Measurements from ENCODE around the gene GALNT13.

Gene GALNT13

DNA sequence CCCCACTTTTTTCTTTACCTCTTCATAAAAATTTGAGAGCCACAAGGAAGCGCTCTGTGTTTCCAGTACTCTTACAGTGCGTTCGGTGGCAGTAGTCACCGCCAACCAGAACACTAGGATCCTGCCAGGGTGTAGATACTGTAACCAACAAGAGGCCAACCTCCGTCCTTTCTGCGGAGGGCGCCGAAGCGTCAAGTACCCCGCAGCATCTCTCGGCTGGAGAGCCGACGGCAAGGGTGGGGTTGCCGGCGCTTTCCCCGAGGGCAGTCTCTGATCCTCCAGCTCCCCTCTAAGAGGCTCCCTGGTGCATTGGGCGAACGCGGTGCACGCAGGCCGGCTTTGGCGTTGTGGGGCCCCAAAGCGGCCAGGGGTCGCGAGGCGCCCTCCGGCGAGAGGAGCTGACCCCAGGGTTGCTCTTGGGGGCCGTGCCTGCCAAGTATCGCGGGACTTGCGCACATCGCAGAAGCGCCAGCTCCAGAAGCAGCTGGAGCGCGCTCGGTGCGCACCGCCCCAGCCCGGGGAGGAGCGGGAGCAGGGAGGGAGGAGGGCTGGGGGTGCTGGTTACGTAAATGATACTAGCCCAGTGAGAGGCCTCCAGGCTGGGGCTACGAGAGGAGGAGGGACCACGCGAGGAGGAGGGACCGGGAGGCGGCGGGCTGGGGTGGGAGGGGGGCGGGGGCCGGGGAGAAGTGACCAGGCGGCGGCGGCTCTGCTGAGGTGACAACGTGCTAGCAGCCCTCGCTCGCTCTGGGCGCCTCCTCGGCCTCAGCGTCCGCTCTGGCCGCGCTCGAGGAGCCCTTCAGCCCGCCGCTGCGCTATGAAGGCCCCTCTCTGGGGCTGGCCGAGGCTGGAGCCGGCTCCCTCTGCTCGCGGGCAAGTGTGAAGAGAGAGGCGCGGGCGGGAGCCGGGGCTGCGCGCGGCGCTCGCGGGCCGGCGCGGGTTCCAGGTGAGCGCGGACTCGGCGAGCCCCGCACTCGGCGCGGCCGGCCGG lies at the start of gene GALNT13:
GALNT13 (plus strand) TSS at position 692 of the 991 bp plus-strand sequence.
- no peak for DNase-seq

DNA sequence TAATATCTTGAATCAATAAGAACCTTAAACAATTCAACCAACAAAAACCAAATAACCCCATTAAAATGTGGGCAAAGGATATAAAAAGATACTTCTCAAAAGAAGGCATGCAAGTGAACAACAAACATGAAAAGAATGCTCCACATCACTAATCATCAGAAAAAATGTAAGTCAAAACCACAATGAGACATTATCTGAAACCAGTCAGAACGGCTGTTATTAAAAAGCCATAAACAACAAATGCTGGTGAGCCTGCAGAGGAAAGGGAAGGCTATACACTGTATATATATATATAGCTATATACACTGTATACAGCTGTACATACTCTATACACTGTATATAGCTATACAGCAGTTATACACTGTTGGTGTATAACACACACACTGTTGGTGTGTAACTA lies 47.8 kb upstream of the GALNT13 start:
- no peak for DNase-seq

- no peak for DNase-seq
Observed at GRCh38 chr2:153828335-153828734, 43.4 kb upstream of the GALNT13 start.

DNA sequence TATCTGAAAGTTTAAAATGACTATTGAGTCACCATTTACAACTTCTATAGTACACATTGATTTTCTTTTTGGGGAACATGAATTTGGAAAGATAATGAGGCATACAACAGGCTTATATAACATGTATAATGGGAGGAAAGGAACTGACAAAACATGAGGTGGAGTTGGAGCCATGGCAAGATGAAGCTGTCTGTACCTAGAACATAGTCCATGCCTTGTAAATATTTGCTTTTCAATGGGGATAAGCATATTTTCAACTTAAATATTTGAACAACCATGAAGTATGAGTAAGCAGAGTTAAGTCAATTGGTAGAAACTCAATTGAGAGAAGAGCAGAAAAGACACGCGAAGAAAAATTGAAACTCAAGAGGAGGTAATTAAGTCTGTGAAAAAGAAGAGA lies 37.1 kb upstream of the GALNT13 start:
- DNase-seq = no peak

DNA sequence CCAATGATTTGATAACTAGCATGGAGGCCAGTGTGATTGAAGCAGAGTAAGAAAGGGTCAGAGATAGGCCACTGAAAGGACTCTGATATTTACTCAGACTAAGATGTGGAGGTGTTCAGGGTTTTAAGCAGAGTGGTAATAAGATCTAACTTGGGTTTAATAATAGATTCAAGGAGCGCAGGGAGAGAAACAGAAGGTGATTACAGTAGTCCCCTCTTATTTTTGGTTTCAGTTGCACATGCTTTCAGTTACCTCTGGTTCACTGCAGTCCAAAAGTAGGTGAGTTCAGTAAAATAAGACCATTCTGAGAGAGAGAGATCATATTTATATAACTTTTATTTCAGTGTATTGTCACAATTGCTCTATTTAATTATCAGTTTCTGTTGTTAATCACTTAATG lies 13.5 kb upstream of the GALNT13 start:
- no peak for DNase-seq

- DNase-seq = no peak
Observed at GRCh38 chr2:153864022-153864421, 7.7 kb upstream of the GALNT13 start.

DNA sequence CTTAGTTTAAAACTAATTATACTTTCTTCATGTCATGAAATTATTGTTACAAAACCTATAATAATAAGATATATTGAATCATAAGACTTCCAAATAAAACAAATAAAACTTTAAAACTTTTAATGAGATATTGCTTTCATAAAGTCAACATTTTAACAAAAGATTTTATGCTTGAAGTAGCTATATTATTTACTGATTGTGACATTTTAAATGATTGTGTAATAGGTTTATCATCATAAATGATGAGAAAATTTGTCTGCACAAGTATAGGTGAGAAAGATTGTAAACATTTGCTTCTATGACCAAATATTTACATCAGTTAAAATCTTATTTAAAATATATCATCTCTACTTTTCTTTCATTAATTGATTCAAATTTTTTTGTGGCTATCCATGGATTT lies 5.1 kb upstream of the GALNT13 start:
- DNase-seq = no peak

DNA sequence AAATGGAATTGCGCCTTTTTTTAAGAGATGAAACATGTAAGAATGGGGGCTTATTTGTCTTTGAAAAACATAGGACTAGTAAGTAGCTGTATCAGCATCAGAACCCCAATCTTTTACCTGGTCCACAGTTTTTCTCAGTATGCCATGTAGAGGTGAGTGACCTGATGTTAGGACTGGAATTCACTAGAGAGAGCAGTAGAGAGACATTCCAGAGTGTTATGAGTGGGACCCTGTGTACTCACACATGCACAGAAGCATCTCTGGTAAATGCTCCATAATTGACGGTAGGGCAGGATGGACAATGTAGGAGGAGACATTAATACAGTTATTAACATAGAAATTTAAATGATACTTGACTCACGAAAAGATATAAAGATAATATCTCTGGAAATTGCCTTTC lies 1.4 kb upstream of the GALNT13 start:
- DNase-seq = no peak

GRCh38 chr2:153872311-153873051 lies 759 bp downstream of the GALNT13 start:
- no peak for DNase-seq

GRCh38 chr2:153873052-153874048 lies 1.6 kb downstream of the GALNT13 start:
- DNase-seq = no peak

DNA sequence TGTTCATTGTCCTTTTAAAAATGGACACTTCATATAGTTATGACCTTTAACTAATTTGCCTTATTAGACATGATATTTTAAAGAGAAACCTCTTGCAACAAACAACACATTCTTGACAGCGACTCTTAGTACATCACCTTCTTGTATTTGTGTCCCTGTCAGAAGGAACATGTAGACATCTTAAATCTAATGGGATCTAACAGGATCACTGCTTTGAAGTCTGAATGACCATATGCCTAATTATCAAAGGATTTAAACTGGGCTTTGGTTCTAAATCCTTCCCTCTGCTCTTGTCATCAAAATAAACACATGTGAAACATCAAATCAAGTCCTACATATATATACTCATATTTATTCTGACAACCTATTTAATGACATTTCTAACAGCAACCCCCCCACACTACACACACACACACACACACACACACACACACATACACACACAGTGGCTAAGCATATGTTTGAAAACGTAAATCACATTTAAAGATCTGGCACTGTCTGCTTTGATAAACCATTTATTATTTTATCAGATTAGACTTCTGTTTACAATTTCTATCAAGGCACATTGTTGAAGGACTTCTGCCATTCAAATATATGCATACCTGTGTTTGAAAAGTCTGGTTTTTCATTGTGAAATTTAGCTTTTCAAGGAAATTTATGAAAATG lies 4.2 kb downstream of the GALNT13 start:
- no peak for DNase-seq

GRCh38 chr2:153880926-153881325 lies 9.2 kb downstream of the GALNT13 start:
- DNase-seq = no peak

DNA sequence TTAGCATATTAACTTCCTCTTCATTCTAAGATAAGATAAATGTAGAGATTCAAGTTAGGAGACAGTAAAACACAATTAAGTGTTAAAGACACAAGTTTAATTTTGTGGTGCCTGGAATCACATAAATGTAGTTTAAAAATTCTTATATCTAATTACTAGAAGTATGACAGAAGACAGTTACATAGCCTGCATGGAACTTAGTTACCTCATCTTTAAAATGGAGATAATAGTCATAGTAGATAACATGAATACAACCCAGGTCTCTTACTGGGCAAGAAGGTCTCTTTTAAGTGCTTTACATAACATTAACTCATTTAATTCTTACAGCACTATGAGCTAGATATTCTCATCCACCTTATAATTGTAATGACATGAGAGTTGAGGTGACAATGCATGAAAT lies 15.1 kb downstream of the GALNT13 start:
- no peak for DNase-seq

- no peak for DNase-seq
Observed at GRCh38 chr2:153890576-153890975, 18.9 kb downstream of the GALNT13 start.

DNA sequence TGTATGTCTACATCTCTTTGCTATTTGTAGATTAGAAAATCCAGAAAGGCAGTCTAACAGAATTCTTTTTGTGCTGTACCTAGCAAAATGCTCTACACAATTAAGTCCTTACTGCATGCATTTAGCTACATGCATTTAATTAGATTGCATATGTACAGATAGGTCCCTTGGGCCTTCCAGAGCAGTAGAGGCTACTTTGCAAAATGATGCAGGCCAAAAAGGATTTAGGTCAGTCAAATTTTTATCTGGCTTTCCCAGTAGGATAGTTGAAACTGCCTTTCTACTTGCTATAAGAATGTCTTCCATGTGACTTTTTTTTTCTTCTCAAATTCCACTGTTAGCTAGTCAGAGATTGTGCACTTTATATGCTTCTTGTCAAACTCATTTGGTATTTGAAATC lies 19.3 kb downstream of the GALNT13 start:
- DNase-seq = no peak

GRCh38 chr2:153912798-153913396 lies 41.2 kb downstream of the GALNT13 start:
- DNase-seq = no peak

- no peak for DNase-seq
Observed at GRCh38 chr2:153917570-153917969, 45.8 kb downstream of the GALNT13 start.

DNA sequence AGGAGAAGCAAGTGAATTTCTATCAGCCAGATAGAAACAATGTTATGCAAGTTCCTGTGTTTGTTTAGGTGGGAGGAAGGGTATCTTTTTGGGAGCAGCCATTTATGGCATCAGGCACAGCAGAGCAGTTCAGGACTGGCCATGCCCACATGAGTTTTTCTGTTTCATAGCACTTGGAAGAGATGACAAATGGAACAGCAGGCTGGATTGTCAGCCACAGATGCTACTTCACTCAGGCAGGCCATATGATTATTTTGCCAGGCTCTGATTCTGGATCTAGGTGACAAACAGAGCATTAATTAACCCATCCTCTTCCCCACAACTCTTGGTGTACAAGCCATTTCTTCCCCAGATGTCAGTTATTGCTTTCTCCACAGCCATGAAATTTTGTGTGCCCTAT lies 63.8 kb downstream of the GALNT13 start:
- no peak for DNase-seq

GRCh38 chr2:153939124-153939796 lies 67.5 kb downstream of the GALNT13 start:
- no peak for DNase-seq

DNA sequence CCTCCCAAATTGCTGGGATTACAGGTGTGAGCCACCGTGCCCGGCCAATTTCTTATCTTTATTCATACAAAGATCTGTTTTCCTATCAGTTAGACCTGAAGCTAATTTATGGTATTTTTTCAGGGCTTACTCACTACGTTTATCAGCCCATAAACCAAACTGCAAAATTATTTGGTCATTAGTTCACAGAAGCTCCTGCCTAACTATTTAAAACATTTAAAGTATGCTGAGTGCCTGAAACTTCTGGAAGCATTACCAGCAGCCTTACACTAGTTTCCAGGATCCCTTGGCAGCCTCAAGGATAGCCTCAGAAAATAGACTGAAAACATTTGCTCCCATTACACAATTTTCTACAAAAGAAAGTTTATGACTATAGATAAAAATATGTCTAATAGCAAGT lies 68.8 kb downstream of the GALNT13 start:
- DNase-seq = no peak

DNA sequence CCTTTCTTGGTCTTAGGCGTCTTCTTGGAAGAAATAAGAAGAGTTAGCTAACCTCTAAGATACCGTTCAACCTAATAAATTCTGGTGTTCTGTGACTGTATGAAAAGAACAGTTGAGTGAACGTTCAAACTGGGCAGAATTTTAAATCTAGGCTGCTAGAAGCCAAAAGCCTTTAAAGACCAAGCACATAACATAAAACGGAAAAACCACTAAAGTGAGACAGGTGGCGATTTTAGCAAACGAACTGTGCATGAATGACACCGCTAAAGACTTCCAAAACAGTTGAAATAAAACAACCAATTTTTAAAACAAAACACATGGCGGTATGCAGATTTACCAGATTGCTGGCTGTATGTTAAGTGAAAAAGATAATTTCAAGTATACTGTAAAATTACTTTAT lies 73.1 kb downstream of the GALNT13 start:
- DNase-seq = no peak
